Esophagus muscularis mucosa (tissue), 4 donors: ENCODE measurements around the gene NSRP1. TPM values are rescaled to one million over a fixed set of nuclear protein-coding genes. Genes with fewer than 3 reads are reported as not detected.
"Not testable (repeated sequence)": the region's sequence is repeated elsewhere in the genome, so short reads cannot be mapped to it uniquely, and the experiment has no call there.

Experiments used
- DNase-seq: peaks from one replicate; pipeline ENCODE4 v3.0.0-alpha.2; 2017; ENCODE audit errors: extremely low spot score
- H3K27ac ChIP-seq, 4 donors: fragments of 200-600 bp; sonication (generic); replicated peaks in 1 of 4; 1 replicate in 3 of 4; 2 replicates in 1 of 4; pipeline ENCODE4 v1.5.1; 2016 to 2019; ENCODE audit warnings: mild to moderate bottlenecking in 1 of 4
- H3K27me3 ChIP-seq, 4 donors: fragments of 200-600 bp; sonication (generic); one replicate each; pipeline versions ENCODE4 v1.5.1 to v1.6.0; 2016 to 2019
- H3K36me3 ChIP-seq, 4 donors: fragments of 200-600 bp; sonication (generic); one replicate each; pipeline ENCODE4 v1.5.1; 2016 to 2019
- H3K4me1 ChIP-seq, 4 donors: fragments of 200-600 bp; sonication (generic); one replicate each; pipeline ENCODE4 v1.5.1; 2016 to 2019
- H3K4me3 ChIP-seq, 4 donors: fragments of 200-600 bp; sonication (generic); 1 replicate in 2 of 4; 2 replicates in 2 of 4; pipeline ENCODE4 v1.5.1; 2016 to 2019; ENCODE audit warnings: mild to moderate bottlenecking in 4 of 4, moderate library complexity in 1 of 4
- H3K9me3 ChIP-seq, 4 donors: fragments of 200-600 bp; sonication (generic); 1 replicate in 3 of 4; 2 replicates in 1 of 4; pipeline ENCODE4 v1.5.1; 2016 to 2019
- EP300 ChIP-seq: sonication (generic); formaldehyde crosslinking; IDR thresholded peaks from one replicate; pipeline ENCODE4 v1.6.1; 2017; ENCODE audit warnings: antibody characterized with exemption
- POLR2A ChIP-seq: fragments of 450-650 bp; IDR thresholded peaks from one replicate; pipeline ENCODE4 v1.6.1; 2017; ENCODE audit warnings: antibody characterized with exemption, moderate library complexity, mild to moderate bottlenecking, low read depth
- POLR2AphosphoS5 ChIP-seq, 2 donors: sonication (generic); formaldehyde crosslinking; IDR thresholded peaks; one replicate each; pipeline ENCODE4 v1.6.1; 2017; ENCODE audit warnings: antibody characterized with exemption in 2 of 2
- WGBS: methylation state at CpG from one replicate; pipeline ENCODE4 v1.1.5; 2018; 5-methylcytosine and 5-hydroxymethylcytosine counted together
- intact Hi-C: fragments of 100-400 bp; cut with DNase I; formaldehyde crosslinking; loops from one replicate; pipeline ENCODE4 v1.15.1; 2023
- total RNA-seq, 4 donors: library from RNA; depleted of rRNA; stranded (reverse); fragments of >200 nt; gene quantifications; one replicate each; pipeline versions ENCODE4 v1.1.0 to v1.2.1, GENCODE V29; 2016
- TF ChIP-seq, protein P1 (sequence below), 3 experiments: fragments of 200-600 bp in 2 of 3; fragments of 450-650 bp in 1 of 3; sonication (generic) in 2 of 3; IDR thresholded peaks; one replicate each; pipeline ENCODE4 v1.5.1; 2017 to 2019; ENCODE audit warnings: antibody characterized with exemption in 3 of 3, mild to moderate bottlenecking in 2 of 3, moderate library complexity in 1 of 3

The NSRP1 gene
- total RNA-seq, 4 donors from 2014 or later, result 20.0 to 38.6 (median 30.3) TPM

DNA sequence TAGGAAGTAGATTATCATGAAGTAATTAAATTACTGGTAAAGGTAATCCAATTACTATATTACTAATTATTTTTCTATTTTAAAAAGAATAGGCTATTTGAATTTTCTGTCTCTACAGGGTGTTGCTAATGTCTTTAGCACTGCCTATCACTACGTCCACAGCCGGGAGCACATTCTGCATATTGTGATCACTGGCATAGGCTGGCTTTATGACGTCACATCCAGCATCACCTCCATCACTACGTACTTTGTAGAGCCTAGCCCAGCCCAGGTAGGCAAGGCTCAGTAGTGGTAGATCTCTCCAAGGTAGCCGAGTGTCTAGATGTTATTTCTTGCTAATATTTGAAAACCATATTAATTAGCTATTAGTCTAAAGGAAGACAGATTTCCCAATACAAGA, 33.8 kb upstream of the NSRP1 start:
- no peak for DNase-seq
- TF ChIP-seq POLR2AphosphoS5 (IDR thresholded peaks at IDR 0.05), result no peak
- TF ChIP-seq EP300, result no peak
- TF ChIP-seq, protein P1, sequence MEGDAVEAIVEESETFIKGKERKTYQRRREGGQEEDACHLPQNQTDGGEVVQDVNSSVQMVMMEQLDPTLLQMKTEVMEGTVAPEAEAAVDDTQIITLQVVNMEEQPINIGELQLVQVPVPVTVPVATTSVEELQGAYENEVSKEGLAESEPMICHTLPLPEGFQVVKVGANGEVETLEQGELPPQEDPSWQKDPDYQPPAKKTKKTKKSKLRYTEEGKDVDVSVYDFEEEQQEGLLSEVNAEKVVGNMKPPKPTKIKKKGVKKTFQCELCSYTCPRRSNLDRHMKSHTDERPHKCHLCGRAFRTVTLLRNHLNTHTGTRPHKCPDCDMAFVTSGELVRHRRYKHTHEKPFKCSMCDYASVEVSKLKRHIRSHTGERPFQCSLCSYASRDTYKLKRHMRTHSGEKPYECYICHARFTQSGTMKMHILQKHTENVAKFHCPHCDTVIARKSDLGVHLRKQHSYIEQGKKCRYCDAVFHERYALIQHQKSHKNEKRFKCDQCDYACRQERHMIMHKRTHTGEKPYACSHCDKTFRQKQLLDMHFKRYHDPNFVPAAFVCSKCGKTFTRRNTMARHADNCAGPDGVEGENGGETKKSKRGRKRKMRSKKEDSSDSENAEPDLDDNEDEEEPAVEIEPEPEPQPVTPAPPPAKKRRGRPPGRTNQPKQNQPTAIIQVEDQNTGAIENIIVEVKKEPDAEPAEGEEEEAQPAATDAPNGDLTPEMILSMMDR (IDR thresholded peaks at IDR 0.05), result no peak
- no peak for TF ChIP-seq POLR2A
- Histone ChIP-seq H3K27me3 (peaks cover 0 to 20% (median 0%) of the 10 kb centered on the region in 4 donors), H3K36me3 (no peaks in the 10 kb centered on the region), H3K4me3 (no peak overlapping the region), H3K4me1 (no peaks in the 10 kb centered on the region), H3K27ac (no peak overlapping the region), H3K9me3 (no peaks in the 10 kb centered on the region)
- intact Hi-C loops, result no loop called here
- 91% methylated on average over 5 of the region's 5 CpGs for WGBS

DNA sequence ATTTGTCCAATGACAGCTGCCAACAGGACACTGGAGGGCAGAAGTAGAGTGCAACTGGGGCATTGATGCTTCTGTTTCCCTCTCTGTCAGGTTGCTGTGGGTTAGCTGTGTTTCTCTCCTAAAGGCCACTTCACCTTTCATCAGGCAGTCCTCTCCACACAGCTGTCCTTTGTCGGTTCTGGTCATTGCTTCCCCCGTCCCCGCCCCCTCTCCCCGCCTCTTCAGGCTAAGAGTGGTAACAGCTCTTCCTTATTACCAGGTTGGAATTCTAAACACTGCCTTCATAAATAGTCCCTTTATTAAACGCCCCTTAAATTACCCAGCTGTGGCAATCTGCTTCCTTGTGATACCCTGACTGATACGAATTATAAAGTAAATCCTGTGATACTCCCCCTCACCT, 31.8 kb upstream of the NSRP1 start:
- no peaks in the 10 kb centered on the region for H3K36me3 ChIP-seq
- 32% methylated on average over 6 of the region's 6 CpGs for WGBS
- no peaks in the 10 kb centered on the region for H3K4me1 ChIP-seq
- H3K4me3 ChIP-seq, result no peak overlapping the region
- no peak for DNase-seq
- TF ChIP-seq POLR2AphosphoS5 (IDR thresholded peaks at IDR 0.05), result no peak
- no peak for TF ChIP-seq POLR2A
- TF ChIP-seq, protein P1 (IDR thresholded peaks at IDR 0.05), result no peak
- intact Hi-C loops, result no loop called here
- H3K27me3 ChIP-seq, result peaks cover 0 to 31% (median 0%) of the 10 kb centered on the region in 4 donors
- H3K27ac ChIP-seq, result no peak overlapping the region
- no peaks in the 10 kb centered on the region for H3K9me3 ChIP-seq

DNA sequence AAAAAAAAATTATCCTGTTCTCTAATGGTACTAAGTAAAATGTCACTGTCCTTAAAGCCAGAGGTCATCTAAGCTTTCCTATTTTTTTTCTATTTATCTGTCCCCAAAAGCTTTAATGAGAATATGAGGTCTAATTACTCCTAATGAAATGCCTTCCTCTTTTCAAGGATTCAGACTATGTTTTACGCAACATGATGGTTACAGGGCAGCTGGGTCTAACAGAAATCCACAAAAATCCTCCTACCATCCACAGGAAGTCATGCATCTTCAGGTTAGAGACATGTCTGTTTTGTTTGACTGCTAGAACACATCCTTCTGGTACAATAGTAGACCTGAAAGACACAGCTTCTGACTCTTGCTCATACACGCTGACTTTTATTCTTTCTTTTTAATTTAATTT, 29.7 kb upstream of the NSRP1 start:
- DNase-seq, result no peak
- Histone ChIP-seq H3K4me1 (no peaks in the 10 kb centered on the region), H3K36me3 (no peaks in the 10 kb centered on the region), H3K27me3 (peaks cover 0 to 31% (median 0%) of the 10 kb centered on the region in 4 donors), H3K4me3 (no peak overlapping the region), H3K9me3 (no peaks in the 10 kb centered on the region), H3K27ac (no peak overlapping the region)
- intact Hi-C loops, result no loop called here
- WGBS, result 82% methylated on average over 2 of the region's 2 CpGs
- no peak for TF ChIP-seq POLR2A
- TF ChIP-seq EP300, result no peak
- TF ChIP-seq, protein P1 (IDR thresholded peaks at IDR 0.05), result no peak
- TF ChIP-seq POLR2AphosphoS5 (IDR thresholded peaks at IDR 0.05), result no peak

DNA sequence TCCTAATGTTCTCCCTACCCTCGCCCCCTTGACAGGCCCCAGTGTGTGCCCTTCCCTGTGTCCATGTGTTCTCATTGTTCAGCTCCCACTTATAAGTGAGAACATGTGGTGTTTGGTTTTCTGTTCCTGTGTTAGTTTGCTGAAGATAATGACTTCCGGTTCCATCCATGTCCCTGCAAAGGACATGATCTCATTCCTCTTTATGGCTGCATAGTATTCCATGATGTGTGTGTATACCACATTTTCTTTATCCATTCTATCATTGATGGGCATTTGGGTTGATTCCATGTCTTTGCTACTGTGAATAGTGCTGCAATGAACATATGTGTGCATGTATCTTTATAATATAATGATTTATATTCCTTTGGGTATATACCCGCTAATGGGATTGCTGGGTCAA, 29.2 kb upstream of the NSRP1 start:
- WGBS, result 95% methylated on average over 3 of the region's 3 CpGs
- intact Hi-C loops, result not testable (repeated sequence)

DNA sequence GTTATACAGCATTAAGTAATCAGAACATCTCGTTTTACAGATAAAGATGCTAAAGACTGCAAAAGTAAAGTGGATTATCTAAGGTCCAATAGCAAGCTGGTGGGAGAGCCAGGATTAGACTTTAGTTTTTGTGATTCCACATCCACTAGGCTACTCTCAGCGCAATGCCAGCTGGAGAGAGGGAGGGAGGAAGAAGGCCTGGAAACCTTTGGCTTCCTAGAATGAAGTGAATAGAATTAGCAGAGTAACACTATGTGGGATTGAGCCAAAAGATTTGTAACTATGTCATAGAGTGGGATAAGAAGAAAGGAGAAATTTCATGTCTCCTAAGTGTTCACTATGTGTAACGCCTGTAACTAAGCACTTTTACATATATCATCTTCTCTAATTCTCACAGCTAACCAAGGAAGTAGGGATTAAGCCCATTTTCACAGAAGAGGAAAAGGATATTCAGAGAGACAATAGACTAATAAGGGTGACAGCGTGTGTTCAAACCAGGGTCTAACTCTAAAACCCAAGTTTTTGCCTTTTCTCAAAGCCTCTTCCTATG, 25.4 kb upstream of the NSRP1 start:
- no peak overlapping the region for H3K4me3 ChIP-seq
- peaks cover 5 to 11% (median 6%) of the 10 kb centered on the region in 4 donors for H3K4me1 ChIP-seq
- H3K27ac ChIP-seq, result no peak overlapping the region
- no peaks in the 10 kb centered on the region for H3K36me3 ChIP-seq
- intact Hi-C loops, result loop anchor here (10.0 kb wide), 1 partner anchor 286 kb away; no protein-coding TSS in a partner anchor
- H3K9me3 ChIP-seq, result no peaks in the 10 kb centered on the region
- peaks cover 0 to 30% (median 0%) of the 10 kb centered on the region in 4 donors for H3K27me3 ChIP-seq
- TF ChIP-seq POLR2AphosphoS5 (IDR thresholded peaks at IDR 0.05) (no peak), EP300 (no peak), POLR2A (no peak)
- TF ChIP-seq, protein P1 (IDR thresholded peaks at IDR 0.05), result no peak
- 81% methylated on average over 4 of the region's 4 CpGs for WGBS
- no peak for DNase-seq

More for the DNA sequence above, 29.2 kb upstream of the NSRP1 start:
- peaks cover 0 to 33% (median 0%) of the 10 kb centered on the region in 4 donors for H3K27me3 ChIP-seq
- not testable (repeated sequence) for H3K4me1 ChIP-seq, H3K36me3 ChIP-seq, H3K4me3 ChIP-seq, DNase-seq, H3K9me3 ChIP-seq, H3K27ac ChIP-seq
